GM19438 (cell line): ENCODE results near the gene HAGHL.
"Not testable (repeated sequence)": the region's sequence is repeated elsewhere in the genome, so short reads cannot be mapped to it uniquely, and the experiment has no call there.

Source experiments
- ATAC-seq: cut with Tn5 transposase; IDR thresholded peaks from one replicate; pipeline ENCODE4 v1.9.1; 2021; ENCODE audit warnings: low read depth; ENCODE audit not compliant: unreplicated experiment

Gene HAGHL

GRCh38 chr16:706189-707061 lies 20.5 kb upstream of the HAGHL start:
- ATAC-seq = no peak

- ATAC-seq = no peak
Observed at GRCh38 chr16:707062-707538, 19.8 kb upstream of the HAGHL start.

GRCh38 chr16:708019-708418 lies 18.9 kb upstream of the HAGHL start:
- ATAC-seq = no peak

- ATAC-seq = no peak
Observed at GRCh38 chr16:708959-709358, 17.9 kb upstream of the HAGHL start.

- no peak for ATAC-seq
Observed at GRCh38 chr16:709566-710499, 17.1 kb upstream of the HAGHL start.

GRCh38 chr16:710500-711075 lies 16.3 kb upstream of the HAGHL start:
- no peak for ATAC-seq

GRCh38 chr16:711084-711483 lies 15.8 kb upstream of the HAGHL start:
- no peak for ATAC-seq

DNA sequence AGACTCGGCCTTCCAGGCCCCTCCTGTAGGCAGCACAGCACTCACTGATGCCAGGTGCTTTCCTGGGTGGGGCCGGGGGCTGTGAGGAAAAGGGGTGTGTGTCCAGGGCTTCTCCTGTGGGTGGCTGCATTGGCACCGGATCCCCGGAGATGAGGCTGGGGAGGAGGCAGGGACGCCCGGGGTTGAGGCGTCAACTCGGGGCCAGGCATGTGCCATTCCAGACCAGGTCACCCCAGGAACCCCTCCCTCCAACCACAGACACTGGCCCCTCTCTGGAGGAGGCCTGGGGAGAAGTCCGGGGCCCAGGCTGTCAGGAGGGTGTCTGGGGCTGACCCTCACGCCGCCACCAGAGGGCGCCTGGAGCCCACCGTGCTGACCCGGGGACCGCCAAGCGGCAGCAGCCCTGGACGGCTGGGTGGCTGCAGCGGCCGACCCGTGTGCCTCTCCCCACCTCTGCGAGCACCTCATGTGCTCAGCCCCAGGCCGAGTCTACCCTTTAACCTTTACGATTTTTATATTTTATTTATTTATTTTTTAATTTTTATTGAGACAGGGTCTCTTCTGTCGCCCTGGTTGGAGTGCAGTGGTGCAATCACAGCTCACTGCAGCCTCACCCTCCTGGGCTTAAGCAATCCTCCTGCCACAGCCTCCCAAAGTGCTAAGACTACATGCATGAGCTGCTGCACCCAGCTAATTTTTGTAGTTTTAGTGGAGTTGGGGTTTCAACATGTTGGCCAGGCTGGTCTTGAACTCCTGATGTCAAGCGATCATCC lies 15.2 kb upstream of the HAGHL start:
- ATAC-seq = no peak

DNA sequence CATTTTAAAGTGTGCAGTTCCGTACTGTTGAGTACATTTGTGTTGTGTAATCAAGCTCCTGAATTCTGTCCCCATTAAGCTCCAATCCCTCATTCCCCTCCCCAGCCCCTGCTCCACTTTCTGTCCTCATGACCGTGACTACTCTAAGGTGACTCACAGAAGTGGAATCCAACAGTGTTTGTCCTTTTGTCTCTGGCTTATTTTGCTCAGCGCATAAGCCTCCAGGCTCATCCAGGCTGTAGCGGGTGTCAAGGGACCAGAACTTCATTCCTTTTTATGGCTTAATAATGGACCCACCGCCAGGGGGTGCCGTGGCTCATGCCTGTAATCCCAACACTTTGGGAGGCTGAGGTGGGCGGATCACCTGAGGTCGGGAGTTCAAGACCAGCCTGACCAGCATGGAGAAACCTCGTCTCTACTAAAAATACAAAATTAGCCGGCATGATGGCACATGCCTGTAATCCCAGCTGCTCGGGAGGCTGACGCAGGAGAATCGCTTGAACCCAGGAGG lies 14.1 kb upstream of the HAGHL start:
- not testable (repeated sequence) for ATAC-seq

DNA sequence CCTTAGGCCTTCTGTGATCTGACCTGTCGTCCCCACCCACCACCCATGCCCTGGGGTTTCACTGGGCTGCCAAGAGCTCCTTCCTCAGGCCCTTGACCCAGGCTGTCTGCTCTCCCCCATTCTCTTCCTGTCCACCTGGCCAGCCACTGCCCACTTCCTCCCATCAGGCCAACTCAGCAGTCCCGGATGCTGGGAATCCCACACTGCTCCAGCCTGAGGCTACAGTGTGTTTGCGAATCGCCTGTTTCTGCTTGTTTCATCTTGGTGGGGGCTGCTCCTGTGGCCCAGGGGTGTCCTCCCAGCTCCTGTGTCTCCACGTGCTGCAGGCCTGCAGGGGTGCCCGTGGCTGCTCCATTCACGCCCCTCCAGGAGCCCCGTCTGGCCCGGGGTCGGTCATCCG lies 12.8 kb upstream of the HAGHL start:
- ATAC-seq = no peak

DNA sequence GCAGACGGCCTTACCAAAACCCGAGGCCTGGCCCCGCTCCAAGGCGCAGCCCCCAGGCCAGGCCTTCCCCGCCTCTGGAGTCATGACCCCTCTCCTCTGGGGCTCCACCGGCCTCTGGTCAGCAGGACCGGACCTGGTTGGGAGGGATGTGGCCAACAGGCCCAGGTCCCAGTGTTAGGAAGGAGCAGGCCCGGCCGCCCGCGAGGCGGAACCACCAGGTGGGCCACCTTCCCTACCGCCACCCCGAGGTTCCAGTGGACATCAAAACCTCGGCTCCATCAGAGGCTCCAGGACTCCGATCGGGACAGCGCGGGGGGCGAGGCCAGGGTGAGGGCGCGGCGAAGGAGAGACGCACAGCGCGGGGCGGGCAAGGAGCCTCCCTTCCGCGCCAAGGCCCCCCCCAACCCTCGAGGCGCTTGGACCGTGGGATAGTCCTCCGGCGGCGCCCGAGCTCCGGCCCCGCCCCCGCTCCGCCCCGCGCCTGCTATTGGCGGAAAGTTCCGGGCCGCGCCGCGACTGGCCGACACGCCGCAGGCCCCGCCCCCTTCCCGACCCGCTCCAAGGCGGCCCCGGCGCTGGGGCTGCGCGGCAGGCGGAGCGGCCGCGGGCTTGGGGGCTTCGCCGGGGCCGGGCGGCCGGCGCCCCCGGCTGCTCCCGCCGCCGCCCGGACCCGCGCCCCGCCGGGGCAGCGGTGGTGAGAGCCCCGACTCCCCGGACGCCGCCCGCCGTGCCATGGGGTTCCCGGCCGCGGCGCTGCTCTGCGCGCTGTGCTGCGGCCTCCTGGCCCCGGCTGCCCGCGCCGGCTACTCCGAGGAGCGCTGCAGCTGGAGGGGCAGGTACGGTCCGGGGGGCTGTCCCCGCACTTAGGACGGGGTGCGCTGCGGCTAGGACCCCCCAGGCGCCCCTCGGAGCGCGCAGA lies 12.1 kb upstream of the HAGHL start, which contains the start of gene METRN:
TSS of gene METRN (plus strand) at position 561 of the 919 bp plus-strand sequence. CDS start at position 733, 172 bp downstream.
- ATAC-seq = peak; percentile 64

DNA sequence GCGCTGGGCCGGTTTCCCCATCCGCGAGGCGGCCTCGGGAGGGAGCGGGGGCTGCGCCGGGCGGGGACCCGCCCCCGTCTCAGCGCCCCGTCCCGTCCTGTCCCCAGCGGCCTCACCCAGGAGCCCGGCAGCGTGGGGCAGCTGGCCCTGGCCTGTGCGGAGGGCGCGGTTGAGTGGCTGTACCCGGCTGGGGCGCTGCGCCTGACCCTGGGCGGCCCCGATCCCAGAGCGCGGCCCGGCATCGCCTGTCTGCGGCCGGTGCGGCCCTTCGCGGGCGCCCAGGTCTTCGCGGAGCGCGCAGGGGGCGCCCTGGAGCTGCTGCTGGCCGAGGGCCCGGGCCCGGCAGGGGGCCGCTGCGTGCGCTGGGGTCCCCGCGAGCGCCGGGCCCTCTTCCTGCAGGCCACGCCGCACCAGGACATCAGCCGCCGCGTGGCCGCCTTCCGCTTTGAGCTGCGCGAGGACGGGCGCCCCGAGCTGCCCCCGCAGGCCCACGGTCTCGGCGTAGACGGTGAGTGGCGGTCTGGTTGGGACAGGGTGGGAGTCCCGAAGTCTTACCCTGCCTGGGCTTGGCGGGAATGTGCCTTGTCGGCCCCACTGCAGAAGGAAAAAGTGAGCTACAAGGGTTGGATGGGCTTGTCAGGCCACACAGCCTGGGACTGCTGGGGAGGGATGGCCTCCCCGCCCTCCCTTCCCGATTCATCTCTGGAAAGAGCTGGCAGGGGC lies 11.3 kb upstream of the HAGHL start:
- ATAC-seq = no peak

DNA sequence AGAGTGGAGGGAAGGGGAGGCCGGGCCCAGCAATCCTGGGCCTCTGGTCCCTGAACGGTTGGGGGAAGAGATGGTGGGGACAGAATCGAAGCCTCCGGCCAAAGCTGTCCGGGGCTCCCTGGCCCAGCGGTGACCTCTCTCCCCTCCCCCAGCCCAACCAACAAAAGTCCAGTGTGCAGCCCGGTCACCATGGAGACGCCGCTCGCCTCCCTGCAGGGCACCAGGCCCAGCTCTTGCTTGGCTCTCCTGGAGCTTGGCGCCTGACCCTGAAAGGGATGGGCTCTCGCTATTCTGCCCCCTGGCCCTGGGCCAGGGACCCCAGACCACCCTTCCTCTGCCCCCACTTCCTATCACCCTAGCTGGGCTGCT lies 10.7 kb upstream of the HAGHL start:
- ATAC-seq = no peak

DNA sequence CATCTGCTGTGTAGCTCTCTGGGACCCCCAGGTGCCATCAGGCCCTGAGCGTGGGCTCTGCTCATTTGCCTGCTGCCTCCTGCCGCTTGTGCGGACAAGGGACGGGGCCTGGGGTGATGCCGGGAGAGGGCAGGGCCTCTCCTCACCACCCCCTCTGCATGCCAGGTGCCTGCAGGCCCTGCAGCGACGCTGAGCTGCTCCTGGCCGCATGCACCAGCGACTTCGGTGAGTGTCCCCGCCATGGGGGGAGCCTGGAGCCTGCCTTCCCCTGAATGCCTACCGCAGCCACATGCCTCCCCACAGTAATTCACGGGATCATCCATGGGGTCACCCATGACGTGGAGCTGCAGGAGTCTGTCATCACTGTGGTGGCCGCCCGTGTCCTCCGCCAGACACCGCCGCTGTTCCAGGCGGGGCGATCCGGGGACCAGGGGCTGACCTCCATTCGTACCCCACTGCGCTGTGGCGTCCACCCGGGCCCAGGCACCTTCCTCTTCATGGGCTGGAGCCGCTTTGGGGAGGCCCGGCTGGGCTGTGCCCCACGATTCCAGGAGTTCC lies 10.1 kb upstream of the HAGHL start:
- ATAC-seq = no peak

DNA sequence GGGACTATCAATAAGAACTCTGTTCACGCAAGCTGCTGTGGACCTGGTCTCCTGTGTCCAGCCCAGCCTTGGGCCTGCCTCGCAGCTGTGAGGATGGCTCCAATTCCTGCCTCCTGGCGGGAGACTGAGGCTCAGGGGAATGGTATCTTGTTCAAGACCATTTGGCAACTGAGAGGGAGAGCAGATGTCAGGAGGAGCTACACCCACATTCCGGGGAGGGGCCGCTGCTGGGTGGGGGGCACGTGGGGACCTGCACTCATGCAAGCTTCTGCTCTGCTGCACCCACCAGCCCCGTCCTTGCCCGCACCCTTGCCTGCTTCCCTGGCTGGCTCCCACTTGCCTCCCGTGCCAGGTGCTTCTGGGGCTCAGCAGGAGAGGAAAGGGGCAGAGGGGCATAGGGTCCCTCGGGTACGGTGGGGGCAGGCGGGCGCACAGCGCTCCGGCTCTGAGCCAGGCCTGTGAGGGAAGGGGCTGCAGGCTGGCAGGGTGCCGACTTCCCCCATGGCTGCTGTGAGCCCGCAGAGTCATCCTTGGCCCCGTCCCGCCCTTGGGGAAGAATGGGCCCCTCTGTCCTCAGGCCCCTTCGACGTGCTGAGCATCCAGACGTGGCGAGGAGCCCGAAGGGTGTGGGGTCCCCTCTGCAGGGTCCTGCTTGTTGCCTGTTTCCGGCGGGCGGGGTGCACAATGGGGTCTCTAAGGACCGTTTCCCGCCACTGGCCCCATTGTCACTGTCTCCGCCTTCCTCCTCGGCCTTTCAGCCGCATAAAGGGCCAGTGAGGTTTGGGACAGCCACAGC lies 9.3 kb upstream of the HAGHL start:
- no peak for ATAC-seq

GRCh38 chr16:718389-718788 lies 8.5 kb upstream of the HAGHL start:
- ATAC-seq = no peak

GRCh38 chr16:718922-719321 lies 8.0 kb upstream of the HAGHL start:
- no peak for ATAC-seq
